Muscle of arm (tissue), 12 donors: ENCODE measurements around the gene MOAP1. TPM values are rescaled to one million over a fixed set of nuclear protein-coding genes. Genes with fewer than 3 reads are reported as not detected.
"Not testable (repeated sequence)": the region's sequence is repeated elsewhere in the genome, so short reads cannot be mapped to it uniquely, and the experiment has no call there.

ENCODE experiments used
- DNase-seq: peaks from one replicate; pipeline ENCODE4 v3.0.0-alpha.2; 2013
- polyA plus RNA-seq, 12 donors: library from polyadenylated mRNA; unstranded; fragments of 120-200 nt; gene quantifications; one replicate each; pipeline ENCODE4 v1.2.1, GENCODE V29; 2013; ENCODE audit not compliant: insufficient read length in 12 of 12

MOAP1 gene
- polyA plus RNA-seq, 12 donors = 17.5 to 33.1 (median 25.9) TPM; not detected in 1

DNA sequence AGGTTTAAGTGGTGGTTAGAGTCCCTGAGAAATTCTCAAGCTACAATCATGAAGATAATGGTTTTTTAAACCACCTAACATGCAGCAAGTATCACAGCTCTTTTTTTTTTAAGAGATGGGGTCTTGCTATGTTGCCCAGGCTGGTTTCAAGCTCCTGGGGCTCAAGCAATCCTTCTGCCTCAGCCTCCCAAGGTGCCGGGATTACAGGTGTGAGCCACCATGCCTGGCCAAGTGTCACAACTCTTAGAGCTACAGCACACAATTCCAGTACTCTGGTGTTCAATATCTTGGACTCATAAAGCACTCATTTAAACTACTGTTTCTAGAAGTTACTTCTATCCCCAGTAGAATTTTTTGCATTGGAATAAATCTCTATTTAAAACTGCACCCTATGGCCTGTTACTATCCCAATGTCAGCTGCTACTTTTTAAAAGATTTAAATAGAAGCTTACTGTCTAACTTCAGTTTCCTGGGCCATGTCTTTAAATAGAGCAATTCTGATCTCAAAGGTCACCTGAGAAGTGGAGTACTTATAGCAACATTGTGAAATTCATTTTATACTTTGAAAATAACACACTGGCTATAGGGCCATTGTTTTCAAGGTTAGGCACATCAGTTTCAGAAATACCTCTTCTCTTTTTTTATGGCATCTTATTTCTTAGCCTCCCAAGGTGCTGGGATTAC lies 10.8 kb upstream of the MOAP1 start:
- no peak for DNase-seq

DNA sequence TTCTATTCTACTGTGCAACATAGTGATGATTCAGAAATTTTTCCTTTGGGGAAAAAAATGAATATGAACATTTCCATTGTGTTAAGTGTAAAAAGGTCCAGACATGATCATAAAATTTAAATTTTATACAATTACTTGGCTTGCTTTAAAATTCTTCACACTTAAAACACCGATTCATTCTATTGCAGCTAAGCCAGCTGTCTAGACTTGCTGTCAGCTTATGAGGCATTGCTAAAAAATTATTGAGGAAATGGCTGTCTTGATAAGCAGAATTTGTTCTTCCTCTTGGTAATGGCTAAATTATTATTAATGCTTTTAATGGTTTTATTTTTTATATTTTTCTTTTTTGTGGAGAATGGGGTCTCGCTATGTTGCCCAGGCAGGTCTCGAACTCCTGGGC lies 2.3 kb upstream of the MOAP1 start:
- DNase-seq = no peak

DNA sequence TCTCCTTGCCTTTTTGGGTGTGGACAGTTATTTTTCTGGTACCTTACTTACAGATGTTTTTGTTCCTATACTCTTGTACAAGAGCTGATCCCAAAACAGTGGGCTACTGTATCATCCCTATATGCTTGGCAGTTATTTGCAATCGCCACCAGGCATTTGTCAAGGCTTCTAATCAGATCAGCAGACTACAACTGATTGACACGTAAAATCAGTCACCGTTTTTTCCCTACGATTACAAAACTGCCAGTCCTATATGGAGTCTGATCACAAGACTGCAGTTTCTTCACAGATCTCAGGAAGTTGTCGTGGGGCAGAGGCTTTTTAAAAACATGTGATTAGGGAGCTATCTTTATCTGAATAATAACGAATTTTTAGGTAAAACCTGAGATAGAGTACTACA lies 1.8 kb upstream of the MOAP1 start:
- DNase-seq = no peak

DNA sequence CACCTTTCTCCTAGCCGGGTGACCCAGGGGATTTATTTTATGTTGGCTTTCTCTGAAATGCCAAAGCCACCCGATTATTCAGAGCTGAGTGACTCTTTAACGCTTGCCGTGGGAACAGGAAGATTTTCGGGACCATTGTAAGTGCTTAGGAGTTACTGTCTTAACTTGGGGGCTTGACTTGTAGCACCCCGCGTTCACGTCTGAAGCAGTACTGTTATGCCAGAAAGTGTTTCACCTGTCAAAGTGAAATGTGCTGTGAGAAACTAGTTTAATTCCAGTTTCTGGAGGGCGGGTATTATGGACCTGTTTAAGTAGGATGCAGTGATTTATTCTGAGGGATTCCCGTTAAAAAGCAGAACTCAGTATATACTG lies 638 bp upstream of the MOAP1 start:
- DNase-seq = no peak

DNA sequence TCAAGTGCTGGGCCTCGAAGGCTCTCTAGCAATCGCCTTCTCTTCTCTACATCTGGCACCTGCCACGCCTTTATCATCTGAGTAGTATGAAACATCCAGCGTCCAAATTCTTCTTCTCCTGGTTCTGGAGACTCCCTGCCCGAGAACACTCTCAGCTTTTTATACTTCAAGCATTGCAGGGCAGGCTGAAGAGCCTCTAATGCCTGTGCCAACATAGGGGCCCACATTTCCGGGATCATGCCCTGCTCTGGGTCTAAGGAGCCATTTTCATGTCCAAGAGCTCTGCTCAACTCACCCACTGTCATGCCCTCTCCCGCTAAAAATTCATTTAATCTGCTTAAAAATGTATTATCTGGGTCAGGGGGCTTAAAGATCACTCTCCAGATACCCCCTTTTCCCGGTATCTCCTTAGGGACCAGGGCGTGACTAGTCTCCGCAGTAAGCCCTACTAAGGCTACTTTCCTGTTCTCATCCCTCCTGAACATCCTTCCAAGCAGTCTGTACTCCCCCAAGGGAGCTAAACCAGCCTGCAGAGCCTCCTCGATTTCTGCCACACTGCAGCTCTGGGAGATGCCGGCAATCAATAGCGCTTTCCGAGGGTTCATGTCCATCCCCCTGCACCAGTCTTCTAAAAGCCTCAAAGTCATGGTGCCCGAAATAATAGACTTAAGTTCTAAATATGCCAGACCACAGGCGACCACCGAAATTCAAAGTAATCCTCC lies 940 bp downstream of the MOAP1 start:
- DNase-seq = no peak

DNA sequence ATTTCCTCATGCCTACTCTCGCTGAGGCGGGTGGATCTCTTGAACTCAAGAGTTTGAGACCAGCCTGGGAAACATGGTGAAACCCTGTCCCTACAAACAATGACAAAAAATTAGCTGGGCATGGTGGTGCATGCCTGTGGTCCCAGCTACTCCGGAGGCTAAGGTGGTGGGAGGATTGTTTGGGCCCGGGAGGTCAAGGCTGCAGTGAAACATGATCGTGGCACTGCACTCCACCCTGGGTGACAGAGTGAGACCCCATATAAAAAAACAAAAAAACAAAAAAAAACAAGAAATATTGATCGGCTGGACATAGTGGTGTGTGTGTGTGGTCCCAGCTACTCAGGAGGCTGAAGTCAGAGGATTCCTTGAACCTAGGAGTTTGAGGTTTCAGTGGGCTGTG lies 9.2 kb downstream of the MOAP1 start:
- DNase-seq = no peak

DNA sequence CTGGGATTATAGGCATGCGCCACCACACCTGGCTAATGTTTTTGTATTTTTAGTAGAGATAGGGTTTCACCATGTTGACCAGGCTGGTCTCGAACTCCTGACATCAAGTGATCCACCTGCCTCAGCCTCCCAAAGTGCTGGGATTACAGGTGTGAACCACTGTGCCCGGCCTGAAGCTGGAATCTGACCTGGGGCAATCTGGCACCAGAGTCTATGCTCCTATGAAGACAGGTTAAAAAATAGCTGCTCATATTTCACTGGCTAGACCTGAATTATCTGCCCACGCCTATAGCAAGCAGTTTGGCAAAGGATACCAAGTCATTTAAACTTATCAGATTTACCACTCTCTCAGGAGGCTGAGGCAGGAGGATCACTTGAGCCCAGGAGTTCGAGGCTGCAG lies 10.0 kb downstream of the MOAP1 start:
- not testable (repeated sequence) for DNase-seq

DNA sequence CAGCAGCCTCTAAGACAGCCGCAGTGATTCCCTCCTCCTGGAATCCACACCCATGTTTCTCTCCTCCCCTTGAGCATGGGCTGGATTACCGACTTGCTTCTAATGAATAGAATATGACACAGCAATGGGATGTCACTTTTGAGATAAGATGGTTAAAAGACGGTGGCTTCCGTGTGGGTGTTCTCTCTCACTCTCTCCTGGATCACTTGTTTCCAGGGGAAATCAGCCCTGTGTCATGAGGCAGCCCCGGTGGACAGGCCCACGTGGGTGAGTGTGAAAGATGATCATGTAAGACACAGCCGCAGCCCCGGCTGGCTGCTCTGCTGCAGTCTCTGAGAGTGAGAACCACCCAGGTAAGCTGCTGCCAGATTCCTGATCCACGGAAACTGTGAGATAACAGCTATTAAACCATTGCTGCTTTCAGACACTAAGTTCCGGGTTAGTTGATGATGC lies 10.7 kb downstream of the MOAP1 start:
- DNase-seq = peak; percentile 5

DNA sequence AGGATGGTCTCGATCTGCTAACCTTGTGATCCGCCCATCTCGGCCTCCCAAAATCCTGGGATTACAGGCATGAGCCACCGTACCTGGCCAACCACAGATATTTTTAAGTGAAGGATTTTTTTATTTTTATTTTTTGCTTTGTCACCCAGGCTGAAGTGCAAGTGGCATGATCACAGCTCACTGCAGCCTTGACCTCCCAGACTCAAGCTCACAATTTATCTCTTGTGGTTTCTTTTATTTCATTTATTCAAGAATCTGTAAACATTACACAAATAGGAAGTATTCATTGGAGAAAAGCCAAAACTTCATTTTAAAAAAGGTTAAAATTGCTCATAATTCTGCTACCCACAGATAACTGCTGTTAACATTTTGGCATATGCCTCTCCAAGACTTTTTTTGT lies 13.3 kb downstream of the MOAP1 start:
- no peak for DNase-seq

DNA sequence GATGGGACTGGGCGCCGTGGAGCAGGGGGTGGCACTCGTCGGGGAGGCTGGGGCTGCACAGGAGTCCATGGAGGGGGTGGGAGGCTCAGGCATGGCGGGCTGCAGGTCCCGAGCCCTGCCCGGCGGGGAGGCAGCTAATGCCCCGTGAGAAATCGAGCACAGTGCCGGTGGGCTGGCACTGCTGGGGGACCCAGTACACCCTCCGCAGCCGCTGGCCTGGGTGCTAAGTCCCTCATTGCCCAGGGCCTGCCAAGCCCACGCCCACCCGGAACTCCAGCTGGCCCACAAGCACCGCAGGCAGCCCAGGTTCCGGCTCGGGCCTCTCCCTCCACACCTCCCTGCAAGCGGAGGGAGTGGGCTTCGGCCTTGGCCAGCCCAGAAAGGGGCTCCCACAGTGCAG lies 14.6 kb downstream of the MOAP1 start:
- DNase-seq = not testable (repeated sequence)

DNA sequence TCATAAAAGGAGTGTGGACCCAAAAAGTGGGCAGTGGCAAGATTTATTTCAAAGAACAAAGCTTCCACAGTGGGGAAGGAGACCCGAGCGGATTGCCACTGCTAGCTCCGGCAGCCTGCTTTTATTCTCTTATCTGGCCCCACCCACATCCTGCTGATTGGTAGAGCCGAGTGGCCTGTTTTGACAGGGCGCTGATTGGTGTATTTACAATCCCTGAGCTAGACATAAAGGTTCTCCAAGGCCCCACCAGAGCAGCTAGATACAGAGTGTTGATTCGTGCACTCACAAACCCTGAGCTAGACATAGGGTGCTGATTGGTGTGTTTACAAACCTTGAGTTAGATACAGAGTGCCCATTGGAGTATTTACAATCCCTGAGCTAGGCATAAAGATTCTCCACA lies 15.1 kb downstream of the MOAP1 start:
- DNase-seq = not testable (repeated sequence)

DNA sequence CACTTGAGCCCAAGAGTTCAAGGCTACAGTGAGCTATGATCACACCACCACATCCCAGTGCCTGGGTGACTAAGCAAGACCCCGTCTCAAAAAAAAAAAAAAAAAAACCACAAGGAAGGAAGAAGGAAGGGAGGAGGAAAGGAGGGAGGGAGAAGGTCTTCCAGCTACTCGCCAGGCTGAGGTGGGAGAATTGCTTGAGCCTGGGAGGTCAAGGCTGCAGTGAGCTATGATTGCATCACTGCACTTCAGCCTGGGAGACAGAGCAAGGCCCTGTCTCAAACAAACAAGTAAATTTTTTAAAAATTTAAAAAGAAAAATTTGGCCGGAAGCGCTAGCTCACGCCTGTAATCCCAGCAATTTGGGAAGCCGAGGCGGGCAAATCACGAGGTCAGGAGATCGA lies 16.1 kb downstream of the MOAP1 start:
- DNase-seq = not testable (repeated sequence)

DNA sequence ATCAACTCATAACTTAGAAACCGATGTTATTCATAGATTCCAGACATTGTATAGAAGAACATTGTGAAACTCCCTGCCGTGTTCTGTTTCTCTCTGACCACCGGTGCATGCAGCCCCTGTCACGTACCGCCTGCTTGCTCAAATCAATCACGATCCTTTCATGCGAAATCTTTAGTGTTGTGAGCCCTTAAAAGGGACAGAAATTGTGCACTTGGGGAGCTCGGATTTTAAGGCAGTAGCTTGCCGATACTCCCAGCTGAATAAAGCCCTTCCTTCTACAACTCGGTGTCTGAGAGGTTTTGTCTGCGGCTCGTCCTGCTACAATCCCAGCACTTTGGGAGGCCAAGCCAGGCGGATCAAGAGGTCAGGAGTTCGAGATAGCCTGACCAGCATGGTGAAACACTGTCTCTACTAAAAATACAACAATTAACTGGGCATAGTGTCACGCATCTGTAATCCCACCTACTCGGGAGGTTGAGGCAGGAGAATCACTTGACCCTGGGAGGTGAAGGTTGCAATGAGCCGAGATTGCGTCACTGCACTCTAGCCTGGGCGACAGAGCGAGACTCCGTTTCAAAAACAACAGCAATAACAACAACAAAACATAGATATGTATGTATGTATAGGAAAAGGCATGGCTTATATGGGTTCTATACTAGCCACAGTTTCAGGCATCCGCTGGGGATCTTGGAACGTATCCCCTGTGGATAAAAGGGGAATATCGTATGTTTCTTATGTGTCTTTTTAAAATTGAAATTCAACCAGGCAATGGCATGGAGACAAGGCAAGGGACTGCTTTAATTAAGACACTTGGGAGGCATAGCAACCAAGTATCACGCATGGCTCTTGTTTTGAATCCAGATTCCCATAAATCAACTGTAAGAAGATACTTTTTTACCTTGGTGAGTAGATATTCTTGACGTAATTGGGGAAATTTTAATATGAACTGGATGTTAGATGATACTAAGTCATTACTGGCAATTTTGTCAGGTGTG lies 19.1 kb downstream of the MOAP1 start:
- not testable (repeated sequence) for DNase-seq

DNA sequence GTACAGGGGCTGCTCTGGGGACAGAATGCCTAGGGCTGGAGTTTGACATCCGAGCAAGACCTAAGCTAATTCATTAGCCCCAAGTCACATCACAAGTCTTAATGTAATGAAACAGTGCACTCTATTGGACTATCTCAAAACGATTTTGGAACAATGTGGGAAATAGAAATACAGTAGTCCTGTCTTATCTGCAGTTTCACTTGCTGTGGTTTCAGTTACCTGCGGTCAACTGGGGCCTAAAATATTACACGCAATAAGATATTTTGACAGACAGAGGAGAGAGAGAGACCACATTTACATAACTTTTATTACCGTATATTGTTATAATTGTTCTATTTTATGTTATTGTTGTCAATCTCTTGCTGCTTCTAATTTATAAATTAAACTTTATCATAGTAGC lies 21.1 kb downstream of the MOAP1 start:
- no peak for DNase-seq

DNA sequence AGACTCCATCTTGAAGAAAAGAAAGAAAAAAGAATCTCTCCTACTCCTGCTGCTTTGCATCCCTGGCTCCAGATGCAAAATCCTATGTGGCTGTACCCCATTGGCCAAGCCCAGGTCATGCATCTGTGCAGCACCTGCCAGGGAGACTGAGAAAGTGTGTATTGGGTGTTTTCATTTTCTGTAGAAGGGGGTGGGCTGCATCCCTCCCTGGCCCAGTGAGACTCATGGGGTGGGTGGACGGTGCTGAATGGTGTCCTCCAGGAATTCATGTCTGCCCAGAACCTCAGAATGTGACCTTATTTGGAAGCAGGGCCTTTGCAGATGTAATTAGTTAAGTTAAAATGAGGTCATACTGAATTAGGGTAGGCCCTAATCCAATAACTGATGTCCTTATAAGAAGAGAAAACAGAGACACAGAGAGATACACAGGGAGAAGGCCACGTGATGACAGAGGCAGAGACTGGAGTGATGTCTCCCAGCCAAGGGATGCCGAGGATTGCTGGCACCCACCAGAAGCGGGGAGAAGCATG lies 23.2 kb downstream of the MOAP1 start:
- DNase-seq = no peak

DNA sequence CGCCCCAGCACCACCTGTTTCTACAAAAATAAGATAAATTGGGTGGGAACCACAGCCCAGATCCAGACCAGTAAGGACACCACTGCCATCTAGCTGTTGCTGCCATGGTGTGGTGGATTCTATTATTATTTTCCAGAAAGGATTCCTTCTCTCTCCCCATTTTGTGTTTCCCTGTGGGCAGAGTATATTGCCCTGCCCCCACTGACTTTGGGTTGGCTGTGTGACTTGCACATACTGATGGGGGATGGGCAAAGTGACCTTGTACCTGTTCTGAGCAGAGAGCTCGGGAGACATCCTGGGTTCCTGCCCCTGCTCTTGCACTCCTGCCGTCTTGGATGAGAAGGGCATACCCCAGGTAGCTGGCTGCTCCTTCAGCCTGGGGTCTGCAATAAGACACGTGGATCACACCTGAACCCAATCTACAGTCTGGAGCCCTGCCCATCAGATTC lies 24.3 kb downstream of the MOAP1 start:
- no peak for DNase-seq

DNA sequence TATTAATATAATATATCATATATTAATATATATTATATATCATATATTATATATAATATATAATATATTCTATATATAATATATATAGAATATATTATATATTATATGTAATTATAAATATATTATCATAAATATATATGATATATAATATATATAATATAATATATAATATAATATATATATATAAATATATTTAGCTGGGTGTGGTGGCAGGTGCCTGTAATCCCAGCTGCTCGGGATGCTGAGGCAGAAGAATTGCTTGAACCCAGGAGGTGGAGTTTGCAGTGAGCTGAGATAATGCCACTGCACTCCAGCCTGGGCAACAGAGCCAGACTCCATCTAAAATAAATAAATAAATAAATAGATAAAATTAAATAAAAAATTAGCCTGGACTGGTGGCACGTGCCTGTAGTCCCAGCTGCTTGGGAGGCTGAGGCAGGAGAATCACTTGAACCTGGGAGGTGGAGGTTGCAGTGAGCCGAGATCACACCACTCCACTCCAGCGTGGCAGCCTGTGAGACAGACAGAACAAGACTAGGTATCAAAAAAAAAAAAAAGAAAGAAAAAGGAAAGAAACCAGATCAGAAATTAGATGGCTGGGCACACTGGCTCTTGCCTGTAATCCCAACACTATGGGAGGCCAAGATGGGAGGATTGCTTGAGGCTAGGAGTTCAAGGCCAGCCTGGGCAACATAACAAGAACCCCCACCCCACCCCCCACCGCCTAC lies 24.9 kb downstream of the MOAP1 start:
- not testable (repeated sequence) for DNase-seq

DNA sequence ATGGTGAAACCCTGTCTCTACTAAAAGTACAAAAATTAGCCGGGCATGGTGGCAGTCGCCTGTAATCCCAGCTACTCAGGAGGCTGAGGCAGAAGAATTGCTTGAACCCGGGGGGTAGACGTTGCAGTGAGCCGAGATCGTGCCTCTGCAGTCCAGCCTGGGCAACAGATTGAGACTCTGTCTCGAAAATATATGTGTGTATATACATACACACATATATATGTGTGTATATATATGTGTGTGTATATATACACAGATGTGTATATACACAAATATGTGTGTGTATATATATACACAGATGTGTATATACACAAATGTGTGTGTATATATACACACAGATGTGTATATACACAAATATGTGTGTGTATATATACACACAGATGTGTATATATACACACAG lies 26.3 kb downstream of the MOAP1 start:
- DNase-seq = not testable (repeated sequence)

DNA sequence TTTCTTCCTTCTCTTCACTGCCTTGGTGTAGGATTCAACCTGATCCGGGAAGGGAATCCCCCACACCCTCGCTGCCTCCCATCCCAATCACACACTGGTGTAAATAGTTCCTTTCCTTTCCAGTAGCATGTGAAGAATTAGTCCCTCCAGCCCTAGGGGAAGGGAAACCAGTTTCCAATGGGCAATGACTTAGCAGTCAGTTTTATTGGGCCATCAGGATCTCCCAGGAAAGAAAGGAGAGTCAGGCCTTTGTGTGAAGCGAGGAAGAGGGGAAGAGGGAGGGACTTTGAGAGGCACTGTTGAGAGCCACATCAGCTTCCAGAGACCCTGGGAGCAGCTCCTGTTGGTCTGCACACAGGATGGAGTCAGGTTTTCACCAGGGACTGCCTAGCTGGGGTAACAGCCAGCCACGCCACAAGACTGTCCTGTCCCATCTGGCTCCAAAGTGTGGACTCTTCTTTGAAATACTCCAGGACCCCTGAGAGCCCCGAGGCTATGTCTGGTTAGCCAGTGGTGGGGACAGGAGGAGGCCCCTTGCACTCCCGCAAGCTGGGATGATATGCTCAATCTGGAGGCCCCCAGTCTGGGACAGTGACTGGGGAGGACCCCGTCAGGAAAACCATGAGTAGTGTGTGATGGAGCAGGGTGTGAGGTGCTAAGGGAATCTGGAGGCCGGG lies 27.9 kb downstream of the MOAP1 start:
- DNase-seq = no peak

DNA sequence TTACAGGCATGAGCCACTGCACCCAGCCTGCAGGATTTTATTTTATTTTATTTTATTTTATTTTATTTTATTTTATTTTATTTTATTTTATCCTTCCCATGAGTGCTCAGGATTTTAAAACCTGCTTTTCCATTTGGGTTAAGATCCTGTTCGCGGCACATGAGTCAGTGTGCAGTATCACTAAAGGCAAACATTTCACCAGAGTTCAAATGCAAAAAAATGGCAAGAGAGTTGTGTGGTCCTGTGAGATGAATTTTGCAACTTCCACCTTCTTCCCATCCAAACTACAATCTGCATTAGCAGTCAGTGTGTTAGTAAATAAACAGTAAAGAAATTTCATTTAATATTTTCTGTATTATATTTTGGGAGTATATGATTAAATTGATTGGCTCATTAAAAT lies 29.0 kb downstream of the MOAP1 start:
- no peak for DNase-seq

DNA sequence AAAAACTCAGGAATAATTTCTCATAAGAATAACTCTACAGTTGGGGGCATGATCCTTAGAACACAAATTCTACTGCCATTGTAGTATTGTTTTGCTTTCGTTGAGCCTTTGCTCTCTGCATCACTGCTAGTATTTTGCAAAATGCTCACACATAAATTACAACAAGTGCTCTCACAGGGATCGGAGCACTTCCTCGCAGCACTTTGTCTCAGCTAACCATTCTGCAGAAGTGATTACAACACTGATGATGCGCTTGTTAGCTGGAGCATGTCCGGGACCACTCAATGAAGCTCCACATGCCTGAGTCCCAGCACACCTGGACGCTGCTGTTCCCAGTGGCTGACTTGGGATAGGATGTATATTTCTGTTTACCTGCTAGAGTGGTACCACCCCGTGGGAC lies 31.6 kb downstream of the MOAP1 start:
- DNase-seq = no peak
